ENCODE measurements around the gene COL1A1.

DNA sequence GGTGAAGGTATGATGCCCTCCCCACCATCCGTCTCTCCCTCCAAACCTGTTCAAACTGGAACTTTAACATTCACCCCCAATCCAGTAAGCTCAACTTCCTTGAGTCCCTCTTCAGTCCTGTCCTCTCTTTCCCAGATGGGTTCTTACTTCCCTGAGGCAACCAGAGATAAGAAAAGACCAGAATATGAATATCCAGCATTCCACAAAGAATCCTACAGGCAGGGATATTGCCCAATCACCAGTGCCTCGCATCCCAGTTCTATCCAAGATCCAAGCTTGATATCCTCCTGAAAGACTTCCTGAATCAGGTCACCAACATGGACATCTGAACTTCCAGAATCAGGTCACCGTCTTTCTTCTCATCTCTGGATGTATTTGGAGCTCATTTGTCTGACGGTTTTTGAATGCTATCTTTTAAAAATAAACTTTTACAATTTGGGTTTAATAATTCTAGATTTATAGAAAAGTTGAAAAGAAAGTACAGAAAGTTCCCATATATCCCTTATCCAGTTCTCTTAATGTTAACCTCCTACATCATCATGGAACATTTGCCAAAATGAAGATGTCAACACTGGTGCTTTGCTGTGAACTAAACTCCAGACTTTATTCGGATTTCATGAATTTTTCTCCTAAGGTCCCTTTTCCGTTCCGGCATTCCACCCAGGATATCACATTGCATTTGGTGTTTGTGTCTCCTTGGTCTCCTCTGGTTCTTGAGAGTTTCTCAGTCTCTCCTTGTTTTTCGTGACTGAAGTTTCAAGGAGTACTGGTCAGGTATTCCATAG lies 13.7 kb upstream of the COL1A1 start:
- TF ChIP-seq, protein P1, sequence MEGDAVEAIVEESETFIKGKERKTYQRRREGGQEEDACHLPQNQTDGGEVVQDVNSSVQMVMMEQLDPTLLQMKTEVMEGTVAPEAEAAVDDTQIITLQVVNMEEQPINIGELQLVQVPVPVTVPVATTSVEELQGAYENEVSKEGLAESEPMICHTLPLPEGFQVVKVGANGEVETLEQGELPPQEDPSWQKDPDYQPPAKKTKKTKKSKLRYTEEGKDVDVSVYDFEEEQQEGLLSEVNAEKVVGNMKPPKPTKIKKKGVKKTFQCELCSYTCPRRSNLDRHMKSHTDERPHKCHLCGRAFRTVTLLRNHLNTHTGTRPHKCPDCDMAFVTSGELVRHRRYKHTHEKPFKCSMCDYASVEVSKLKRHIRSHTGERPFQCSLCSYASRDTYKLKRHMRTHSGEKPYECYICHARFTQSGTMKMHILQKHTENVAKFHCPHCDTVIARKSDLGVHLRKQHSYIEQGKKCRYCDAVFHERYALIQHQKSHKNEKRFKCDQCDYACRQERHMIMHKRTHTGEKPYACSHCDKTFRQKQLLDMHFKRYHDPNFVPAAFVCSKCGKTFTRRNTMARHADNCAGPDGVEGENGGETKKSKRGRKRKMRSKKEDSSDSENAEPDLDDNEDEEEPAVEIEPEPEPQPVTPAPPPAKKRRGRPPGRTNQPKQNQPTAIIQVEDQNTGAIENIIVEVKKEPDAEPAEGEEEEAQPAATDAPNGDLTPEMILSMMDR (IDR thresholded peaks at IDR 0.05; ENCODE audit: low read length) = no peak
- TF ChIP-seq EZH2 (optimal IDR thresholded peaks at IDR 0.05; ENCODE audit: low read depth, low read length) (no peak), EZH2phosphoT487 (IDR thresholded peaks at IDR 0.05; ENCODE audit: low read length) (no peak)
